CD4-positive, alpha-beta T cell treated with Interleukin-2 at 100 ng/mL for 4 hours (primary cell): ENCODE data around the gene GRK3.

Source experiments
- DNase-seq: peaks from one replicate; pipeline ENCODE4 v3.0.0-alpha.2; 2020; ENCODE audit warnings: low spot score

GRK3 gene

DNA sequence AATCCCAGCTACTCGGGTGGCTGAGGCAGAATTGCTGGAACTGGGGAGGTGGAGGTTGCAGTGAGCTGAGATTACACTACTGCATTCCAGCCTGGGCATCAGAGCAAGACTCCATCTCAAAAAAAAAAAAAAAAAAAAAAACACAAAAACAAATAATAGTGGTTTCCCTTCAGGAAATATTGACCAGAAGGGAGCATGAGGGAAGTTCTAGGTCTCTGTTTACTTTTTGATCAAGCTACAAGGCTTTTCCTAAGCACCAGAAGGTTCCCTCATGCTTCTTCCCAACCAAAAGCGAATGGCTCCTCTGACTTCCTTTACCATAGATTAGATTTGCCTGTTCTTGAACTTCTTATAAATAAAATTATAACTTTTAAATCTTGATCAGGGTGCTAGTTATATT is 195.8 kb downstream of the GRK3 start:
- DNase-seq: no peak

DNA sequence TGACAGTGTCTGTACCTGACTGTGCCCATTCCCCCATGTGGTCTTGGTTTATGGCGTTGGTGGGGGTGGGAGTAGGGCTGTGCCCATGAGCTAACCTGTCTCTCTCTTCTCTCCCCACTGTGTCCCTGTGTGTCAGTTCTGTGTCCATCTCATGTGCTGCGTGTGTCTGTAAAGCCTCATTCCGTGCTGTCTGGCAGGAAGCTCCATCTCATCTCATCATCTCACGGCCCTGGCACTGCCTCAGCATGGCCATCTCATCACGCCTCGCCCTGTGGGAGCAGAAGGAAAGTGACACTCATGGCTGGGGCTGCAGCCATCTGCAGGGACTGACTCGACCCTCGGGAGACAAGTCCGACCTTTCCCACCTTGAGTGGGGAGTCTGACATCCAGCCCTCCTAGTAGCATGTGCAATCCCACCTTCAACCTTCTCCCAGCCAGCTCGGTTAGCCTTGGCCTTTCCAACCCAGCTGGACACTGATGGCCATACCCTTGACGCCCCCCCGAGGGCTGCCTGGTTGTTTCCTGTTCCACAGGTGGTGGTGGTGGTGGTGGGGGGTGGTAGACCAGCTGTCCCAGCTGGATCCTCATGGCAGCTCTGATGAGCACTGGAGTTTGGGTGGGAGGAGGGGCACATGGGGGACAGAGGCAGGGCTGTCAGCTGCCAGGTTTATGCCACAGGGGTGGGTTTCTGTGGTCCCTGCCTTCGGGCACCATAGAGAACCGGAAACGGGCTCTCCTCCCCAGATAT is 196.5 kb downstream of the GRK3 start:
- DNase-seq: no peak

DNA sequence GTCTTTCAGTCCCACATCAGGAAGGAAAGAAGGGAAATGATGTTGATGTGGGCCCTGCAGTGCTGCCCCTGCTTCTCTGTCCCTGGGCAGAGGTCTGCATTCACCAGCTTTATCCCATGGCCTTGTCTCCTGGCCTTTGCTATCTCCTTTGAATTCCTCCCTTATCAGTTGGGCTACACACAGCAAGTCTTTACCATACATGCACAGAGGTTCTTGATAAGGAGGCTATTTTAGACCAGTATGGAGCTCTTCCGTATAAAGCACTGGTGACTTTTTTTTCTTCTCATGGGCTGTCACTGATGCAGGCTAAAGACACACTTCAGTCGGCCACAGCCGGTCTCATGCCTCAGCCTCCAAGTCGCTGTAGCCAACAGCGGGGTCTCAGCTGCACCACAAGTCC is 197.7 kb downstream of the GRK3 start:
- no peak for DNase-seq

DNA sequence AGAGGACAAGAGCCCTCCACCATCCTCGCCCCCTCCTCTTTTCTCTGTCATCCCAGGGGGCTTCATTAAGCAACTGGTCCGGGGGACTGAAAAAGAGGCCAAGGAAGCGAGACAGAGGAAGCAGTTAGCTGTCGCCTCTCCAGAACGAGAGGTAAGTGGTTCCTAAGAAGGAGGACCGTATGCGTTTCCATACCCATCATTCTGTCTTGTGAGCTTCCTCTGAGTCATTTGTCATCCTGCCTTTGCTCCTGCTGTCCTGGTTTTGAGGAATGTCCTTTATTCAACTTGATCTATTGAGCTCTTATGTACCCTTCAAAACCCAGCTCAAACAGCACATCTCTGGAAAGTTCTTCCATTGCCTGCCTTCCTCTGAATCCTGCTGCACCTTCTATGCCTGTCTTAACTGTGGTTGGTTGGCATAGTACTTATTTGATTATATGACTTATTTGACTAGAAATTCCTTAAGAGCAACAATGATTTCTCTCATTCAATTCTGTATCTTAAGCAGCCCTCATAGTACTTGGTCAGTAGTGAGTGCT is 198.8 kb downstream of the GRK3 start:
- no peak for DNase-seq

DNA sequence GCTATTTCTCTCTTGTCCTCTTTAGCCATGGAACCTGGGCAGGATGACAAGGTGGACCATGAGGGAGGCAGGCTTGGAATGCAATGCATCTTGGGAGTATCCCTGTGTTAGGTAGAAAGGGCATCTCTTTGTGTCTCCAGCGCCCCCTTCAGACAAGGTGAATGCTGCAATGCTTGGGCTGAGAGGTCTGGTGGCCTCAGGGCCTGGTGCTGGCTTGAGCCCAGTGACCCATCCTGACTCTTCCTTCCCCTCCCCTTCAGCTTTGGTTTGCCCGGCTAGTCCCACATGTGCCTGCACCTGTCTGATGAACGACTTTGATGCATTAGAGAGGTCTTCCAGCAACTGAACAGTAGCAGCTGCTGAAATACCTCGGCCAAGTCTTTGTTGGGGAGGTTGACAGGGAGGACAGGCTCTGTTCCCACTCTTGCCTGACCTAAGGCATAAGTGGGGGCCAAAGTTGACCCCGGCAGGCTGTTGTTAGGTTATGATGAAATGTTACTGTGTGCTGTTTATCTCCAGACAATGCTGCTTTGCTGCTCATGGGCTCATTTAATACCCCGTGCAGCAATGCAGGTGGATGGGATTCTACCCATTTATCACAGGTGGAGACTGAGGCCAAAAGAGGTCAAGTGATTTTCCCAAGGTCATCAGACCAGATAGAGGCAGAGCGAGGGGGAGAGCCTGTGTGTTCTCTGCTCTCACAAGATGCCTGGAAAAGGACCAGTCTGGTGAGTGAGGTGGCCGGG is 200.0 kb downstream of the GRK3 start:
- DNase-seq: no peak

GRCh38 chr22:25765016-25765367 is 200.5 kb downstream of the GRK3 start:
- no peak for DNase-seq

- no peak for DNase-seq
Measured at GRCh38 chr22:25765801-25766200, 201.3 kb downstream of the GRK3 start.

DNA sequence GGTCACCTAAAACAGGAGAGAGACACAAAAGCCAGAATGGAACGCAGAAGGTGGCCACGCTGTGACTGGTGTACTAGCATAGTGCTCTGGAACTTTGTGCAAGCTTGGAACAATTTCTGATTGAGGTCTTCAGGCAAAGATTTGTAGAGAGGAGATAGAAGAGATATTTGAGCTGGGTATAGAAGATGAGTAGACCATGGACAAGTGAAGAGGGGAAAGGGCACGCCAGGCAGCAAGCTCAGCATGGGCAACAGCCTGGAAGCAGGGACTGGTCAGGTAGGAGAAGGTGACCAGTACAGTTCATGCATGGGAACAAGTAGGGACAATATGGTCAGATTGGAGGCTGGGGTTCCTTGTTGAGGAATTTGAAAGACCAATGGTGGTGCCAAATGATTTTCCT is 201.9 kb downstream of the GRK3 start:
- DNase-seq: no peak

GRCh38 chr22:25770333-25770732 is 205.9 kb downstream of the GRK3 start:
- no peak for DNase-seq

DNA sequence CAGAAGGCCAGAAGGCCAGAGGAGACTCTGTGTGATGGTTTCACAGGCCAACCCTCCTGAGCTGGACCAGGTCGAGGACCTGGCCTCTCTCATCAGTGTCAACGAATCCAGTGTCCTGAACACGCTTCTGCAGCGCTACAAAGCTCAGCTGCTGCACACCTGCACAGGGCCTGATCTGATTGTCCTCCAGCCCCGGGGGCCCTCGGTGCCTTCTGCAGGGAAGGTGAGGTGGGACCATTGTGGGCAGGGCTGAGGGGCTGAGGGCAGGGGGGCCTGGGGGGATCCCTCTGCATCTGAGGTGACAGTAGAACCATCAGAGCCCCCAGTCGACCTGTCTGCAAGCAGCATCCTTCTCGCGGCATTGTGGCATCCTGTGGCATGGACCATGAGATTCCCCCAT is 207.8 kb downstream of the GRK3 start:
- no peak for DNase-seq

DNA sequence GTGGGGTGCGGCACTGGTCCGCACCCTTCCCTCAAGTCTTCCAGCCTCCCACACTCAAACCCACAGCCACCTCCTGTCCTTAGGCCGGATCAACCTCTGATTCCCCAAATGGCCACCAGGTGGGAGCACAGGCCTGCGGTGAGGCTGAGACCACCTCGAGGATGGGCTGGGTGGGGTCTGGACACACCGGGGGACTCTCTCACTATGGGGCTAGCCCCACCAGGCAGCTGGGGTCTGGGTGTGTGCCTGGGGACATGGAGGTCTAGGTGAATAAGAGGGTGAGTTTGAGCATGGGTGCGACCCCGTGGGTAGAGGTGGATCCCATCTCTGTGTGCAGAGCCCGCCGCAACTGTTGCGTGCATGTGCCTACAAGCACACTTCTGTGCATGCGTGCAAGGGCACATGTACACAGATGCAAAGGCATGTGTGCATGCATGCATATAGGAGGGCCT is 210.1 kb downstream of the GRK3 start:
- no peak for DNase-seq

DNA sequence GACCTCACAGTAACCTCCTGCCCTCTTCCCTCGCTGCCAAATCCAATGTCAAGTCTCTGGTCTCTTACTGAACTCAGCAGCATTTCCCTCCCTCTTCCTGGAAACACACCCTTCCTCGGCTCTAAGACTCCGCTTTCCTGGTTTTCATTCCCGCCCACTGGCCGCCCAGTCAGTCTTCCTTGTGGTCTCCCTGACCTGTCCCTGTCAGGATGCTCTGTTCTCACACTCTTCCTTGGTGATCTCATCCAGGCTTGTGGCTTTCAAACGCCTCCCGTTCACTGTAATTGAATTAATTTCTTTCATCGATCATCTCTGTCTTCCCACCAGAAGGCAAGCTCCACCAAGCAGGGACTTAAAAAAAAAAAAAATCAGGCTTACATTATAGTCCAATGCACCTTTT is 211.1 kb downstream of the GRK3 start:
- no peak for DNase-seq

DNA sequence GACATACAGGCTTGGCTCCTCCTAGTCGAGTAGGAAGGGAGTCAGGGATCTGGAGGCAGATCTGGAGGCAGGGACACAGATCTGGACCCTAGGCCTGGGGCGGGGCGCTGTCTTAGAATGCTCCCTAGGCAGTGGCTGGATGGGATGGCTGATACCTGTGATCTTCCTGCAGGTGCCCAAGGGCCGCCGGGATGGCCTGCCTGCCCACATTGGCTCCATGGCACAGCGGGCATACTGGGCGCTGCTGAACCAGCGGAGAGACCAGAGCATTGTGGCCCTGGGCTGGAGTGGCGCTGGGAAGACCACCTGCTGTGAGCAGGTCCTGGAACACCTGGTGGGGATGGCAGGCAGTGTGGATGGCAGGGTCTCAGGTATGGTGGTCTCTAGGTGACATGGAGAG is 212.9 kb downstream of the GRK3 start:
- no peak for DNase-seq

GRCh38 chr22:25777870-25778269 is 213.4 kb downstream of the GRK3 start:
- DNase-seq: no peak
